Activated T-cell treated with anti-CD3 and anti-CD28 coated beads, Interleukin-2, amount 50 U/mL, for 72 hours (primary cell): ENCODE data around the gene FKBP5. TPM values are rescaled to one million over a fixed set of nuclear protein-coding genes. Genes with fewer than 3 reads are reported as not detected.

ENCODE experiments used
- ATAC-seq, 2 donors: fragments of 150-1000 bp; cut with Tn5 transposase; replicated peaks in 1 of 2; 2 replicates each; pipeline ENCODE4 v1.10.0; 2021; ENCODE audit warnings: moderate library complexity in 2 of 2, mild to moderate bottlenecking in 1 of 2
- DNase-seq, 2 donors: peaks; one replicate each; pipeline ENCODE4 v3.0.0; 2021 to 2022; ENCODE audit warnings: mixed read lengths in 1 of 2
- H3K27ac Mint-ChIP-seq: one replicate; pipeline ENCODE4 v1.8.0; 2022; ENCODE audit warnings: mild to moderate bottlenecking, moderate library complexity, mixed read lengths
- H3K27me3 Mint-ChIP-seq: one replicate; pipeline ENCODE4 v1.8.0; 2022; ENCODE audit warnings: low read depth, mixed read lengths
- H3K36me3 Mint-ChIP-seq, 2 donors: one replicate each; pipeline ENCODE4 v1.8.0; 2022; ENCODE audit warnings: mixed read lengths in 2 of 2, mild to moderate bottlenecking in 1 of 2; ENCODE audit not compliant: insufficient read depth in 2 of 2
- H3K4me1 Mint-ChIP-seq: one replicate; pipeline ENCODE4 v1.8.0; 2022; ENCODE audit warnings: low read depth, mixed read lengths
- H3K4me3 Mint-ChIP-seq, 2 donors: one replicate each; pipeline ENCODE4 v1.8.0; 2022; ENCODE audit warnings: mild to moderate bottlenecking in 2 of 2, mixed read lengths in 2 of 2, moderate library complexity in 2 of 2
- H3K9me3 Mint-ChIP-seq, 2 donors: one replicate each; pipeline ENCODE4 v1.8.0; 2022; ENCODE audit warnings: mixed read lengths in 2 of 2
- total RNA-seq, 2 donors: library from RNA; stranded (reverse); gene quantifications; one replicate each; pipeline ENCODE4 v1.2.3, GENCODE V29; 2022

The FKBP5 gene
- total RNA-seq, 2 donors from 2014 or later = 106 to 120 TPM

DNA sequence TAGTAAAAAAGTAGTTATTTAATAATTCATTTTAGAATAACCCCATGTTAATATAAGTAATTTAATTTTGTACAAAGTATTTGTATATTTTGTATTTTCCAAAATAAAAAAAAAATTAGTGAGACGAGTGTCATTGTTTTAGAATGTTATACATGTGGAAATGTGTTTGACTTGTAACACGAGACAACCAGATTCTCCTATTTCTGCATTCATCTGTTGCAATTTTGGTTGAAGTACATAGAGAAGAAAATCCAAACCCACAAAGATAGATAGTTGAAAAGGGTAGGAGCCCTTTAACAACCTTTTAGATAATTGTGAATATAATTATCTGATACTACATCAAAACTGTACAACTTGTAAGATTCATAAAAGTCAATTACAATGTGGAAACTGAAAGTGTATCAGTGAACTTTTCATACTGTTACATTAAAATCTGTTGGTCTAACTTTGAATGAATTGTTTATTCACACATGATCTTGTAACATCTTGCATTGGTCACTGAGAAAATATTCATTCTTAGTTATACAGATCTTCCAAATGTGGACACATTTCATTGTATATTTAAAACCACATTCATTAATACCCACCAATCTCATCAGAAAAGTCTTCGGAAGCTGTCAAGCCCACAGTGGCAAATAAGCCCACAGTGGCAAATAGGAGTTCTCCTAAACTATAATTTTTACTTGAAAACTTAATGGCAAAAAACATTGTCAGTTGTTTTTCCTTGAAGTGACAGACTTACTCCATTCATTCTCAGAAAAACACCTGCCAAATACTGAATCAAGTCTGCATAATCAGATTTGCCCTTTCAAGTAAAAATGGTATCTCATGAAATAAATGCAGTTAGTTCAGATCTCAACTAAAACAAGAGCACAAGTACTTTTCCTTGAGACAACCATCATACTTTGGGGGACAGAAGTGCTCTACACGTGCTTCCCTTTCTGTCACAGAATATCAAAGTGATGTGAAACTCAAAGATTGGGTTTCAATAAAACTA, 52.8 kb downstream of the FKBP5 start:
- peak overlapping the region in 1 of 2 donors; percentile 76 for H3K4me3 Mint-ChIP-seq

GRCh38 chr6:35634316-35634715, 54.4 kb downstream of the FKBP5 start:
- Mint-ChIP-seq H3K36me3 (peaks cover 7 to 30% of the 10 kb centered on the region in 2 donors), H3K27me3 (no peaks in the 10 kb centered on the region), H3K4me3 (no peak overlapping the region), H3K9me3 (no peaks in the 10 kb centered on the region), H3K27ac (peak overlapping the region; percentile 79), H3K4me1 (peaks cover 21% of the 10 kb centered on the region)
- no peak for ATAC-seq
- no peak for DNase-seq

More for the DNA sequence above, 52.8 kb downstream of the FKBP5 start:
- H3K36me3 Mint-ChIP-seq = peaks cover 2 to 26% of the 10 kb centered on the region in 2 donors
- H3K4me1 Mint-ChIP-seq = peaks cover 16% of the 10 kb centered on the region
- DNase-seq = no peak
- ATAC-seq = no peak
- H3K27ac Mint-ChIP-seq = peak overlapping the region; percentile 96
- no peaks in the 10 kb centered on the region for H3K27me3 Mint-ChIP-seq
- H3K9me3 Mint-ChIP-seq = no peaks in the 10 kb centered on the region

DNA sequence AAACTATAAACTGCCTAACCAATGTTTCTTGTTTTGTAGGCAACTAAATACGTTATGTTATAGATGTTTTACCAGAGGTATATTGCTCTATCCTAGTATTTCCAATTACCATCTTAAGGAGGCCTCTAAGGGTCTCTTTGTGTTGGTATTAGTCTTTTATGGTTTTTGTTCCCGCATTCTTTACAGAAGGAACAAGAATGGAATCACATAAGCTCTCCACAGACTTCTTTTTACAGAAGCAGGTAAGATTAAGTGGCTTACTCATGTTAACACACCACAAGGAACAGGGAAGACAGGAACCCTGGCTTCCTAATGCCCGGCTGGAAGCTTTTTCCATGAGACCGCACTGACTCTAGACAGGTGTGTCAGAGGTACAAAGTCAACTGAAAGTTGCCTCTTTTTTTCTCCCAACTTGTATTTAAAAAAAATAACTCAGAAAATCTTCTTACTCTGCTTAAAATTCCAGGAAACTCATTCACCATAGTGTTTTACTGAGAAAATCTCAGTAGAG, 55.1 kb downstream of the FKBP5 start:
- DNase-seq (no peak), ATAC-seq (no peak)
- Mint-ChIP-seq H3K27ac (peak overlapping the region; percentile 79), H3K27me3 (no peaks in the 10 kb centered on the region), H3K4me3 (no peak overlapping the region), H3K9me3 (no peaks in the 10 kb centered on the region), H3K4me1 (peaks cover 21% of the 10 kb centered on the region), H3K36me3 (peaks cover 7 to 32% of the 10 kb centered on the region in 2 donors)

- DNase-seq (no peak), ATAC-seq (no peak)
- Mint-ChIP-seq H3K4me1 (peaks cover 4% of the 10 kb centered on the region), H3K9me3 (no peaks in the 10 kb centered on the region), H3K27me3 (no peaks in the 10 kb centered on the region), H3K27ac (peak overlapping the region; percentile 93), H3K36me3 (peaks cover 9 to 19% of the 10 kb centered on the region in 2 donors), H3K4me3 (no peak overlapping the region)
Measured at GRCh38 chr6:35629876-35630378, 58.8 kb downstream of the FKBP5 start.

DNA sequence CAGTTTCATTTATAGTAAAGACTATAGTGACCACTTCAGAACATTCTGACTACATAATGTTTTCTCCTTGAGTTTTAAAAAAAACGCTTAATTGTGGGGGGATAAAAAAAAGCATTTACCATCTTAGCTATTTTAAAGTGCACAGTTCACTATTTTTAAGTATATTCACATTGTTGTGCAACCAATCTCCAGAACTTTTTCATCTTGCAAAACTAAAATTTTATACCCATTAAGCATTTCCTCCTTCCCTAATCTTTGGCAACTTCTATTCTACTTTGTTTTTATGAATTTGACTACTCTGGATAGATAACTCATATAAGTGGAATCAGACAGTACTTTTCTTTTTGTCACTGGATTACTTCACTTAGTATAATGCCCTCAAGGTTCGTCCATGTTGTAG, 62.3 kb downstream of the FKBP5 start:
- no peaks in the 10 kb centered on the region for H3K9me3 Mint-ChIP-seq
- no peaks in the 10 kb centered on the region for H3K27me3 Mint-ChIP-seq
- peaks cover 24% of the 10 kb centered on the region for H3K4me1 Mint-ChIP-seq
- DNase-seq (no peak), ATAC-seq (no peak)
- H3K36me3 Mint-ChIP-seq = peaks cover 11 to 19% of the 10 kb centered on the region in 2 donors
- H3K4me3 Mint-ChIP-seq = no peak overlapping the region
- peak overlapping the region; percentile 33 for H3K27ac Mint-ChIP-seq

DNA sequence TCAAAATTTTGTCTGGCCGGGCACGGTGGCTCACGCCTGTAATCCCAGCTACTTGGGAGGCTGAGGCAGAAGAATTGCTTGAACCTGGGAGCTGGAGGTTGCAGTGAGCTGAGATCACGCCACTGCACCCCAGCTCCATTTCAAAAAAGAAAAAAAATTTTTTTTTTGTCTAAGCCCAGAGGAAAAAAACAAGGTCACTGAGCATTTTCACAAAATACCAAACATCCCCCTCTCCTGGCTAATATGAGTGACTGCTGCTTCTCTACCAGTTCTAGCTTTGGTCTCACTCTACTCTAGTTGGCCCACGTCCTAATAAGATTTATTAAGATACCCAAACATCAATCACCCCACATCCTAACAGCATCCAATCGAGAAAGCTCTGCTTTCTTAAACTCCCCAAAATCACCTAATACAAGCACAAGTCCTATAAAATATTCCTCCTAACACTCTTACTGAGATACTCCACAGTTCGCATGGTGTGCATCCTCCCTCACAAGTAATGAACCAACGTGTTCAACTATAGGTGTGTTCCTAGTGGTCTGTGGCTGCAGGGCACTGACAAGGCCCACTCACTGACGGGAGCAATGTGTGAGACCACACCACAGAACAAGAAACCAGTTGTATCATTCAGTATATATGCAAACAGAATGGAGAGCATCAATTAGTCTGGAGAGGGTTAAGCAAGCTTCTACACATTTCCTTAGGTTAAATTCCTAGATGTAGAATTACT, 64.2 kb downstream of the FKBP5 start:
- Mint-ChIP-seq H3K4me1 (peaks cover 19% of the 10 kb centered on the region), H3K27ac (peak overlapping the region; percentile 58), H3K27me3 (no peaks in the 10 kb centered on the region), H3K9me3 (no peaks in the 10 kb centered on the region), H3K36me3 (peaks cover 5 to 14% of the 10 kb centered on the region in 2 donors), H3K4me3 (no peak overlapping the region)
- ATAC-seq = peak; percentile 43 to 51
- DNase-seq = no peak

GRCh38 chr6:35622283-35622682, 66.4 kb downstream of the FKBP5 start:
- H3K4me1 Mint-ChIP-seq = peaks cover 19% of the 10 kb centered on the region
- H3K36me3 Mint-ChIP-seq = peaks cover 5 to 22% of the 10 kb centered on the region in 2 donors
- no peaks in the 10 kb centered on the region for H3K27me3 Mint-ChIP-seq
- ATAC-seq (no peak), DNase-seq (no peak)
- H3K4me3 Mint-ChIP-seq = no peak overlapping the region
- H3K27ac Mint-ChIP-seq = peak overlapping the region; percentile 26
- no peaks in the 10 kb centered on the region for H3K9me3 Mint-ChIP-seq

- no peak for ATAC-seq
- Mint-ChIP-seq H3K9me3 (no peaks in the 10 kb centered on the region), H3K4me3 (no peak overlapping the region), H3K36me3 (peaks cover 3 to 22% of the 10 kb centered on the region in 2 donors), H3K27me3 (no peaks in the 10 kb centered on the region), H3K4me1 (peaks cover 21% of the 10 kb centered on the region), H3K27ac (no peak overlapping the region)
- no peak for DNase-seq
Measured at GRCh38 chr6:35620706-35621105, 68.0 kb downstream of the FKBP5 start.

DNA sequence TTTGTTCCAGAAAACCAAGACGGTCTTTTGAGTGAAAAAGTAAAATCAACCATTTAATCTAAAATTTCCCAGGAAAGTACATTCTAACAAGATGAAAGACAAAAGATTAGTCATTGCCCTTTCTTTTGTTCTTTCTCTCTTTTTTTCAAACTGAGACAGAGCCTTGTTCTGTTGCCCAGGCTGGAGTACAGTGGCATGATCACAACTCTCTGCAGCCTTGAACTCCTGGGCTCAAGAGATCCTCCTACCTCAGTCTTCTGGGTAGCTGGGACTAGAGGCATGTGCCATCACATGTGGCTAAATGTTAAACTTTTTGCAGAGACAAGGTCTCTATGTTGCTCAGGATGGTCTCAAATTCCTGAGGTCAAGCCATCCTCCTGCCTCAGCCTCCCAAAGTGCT, 75.0 kb downstream of the FKBP5 start:
- Mint-ChIP-seq H3K4me1 (peaks cover 64% of the 10 kb centered on the region), H3K27ac (peak overlapping the region; percentile 83), H3K9me3 (peaks cover 2 to 5% of the 10 kb centered on the region in 2 donors), H3K27me3 (no peaks in the 10 kb centered on the region), H3K36me3 (peaks cover 23 to 56% of the 10 kb centered on the region in 2 donors), H3K4me3 (peak overlapping the region; percentile 13 to 34)
- DNase-seq (no peak), ATAC-seq (no peak)

DNA sequence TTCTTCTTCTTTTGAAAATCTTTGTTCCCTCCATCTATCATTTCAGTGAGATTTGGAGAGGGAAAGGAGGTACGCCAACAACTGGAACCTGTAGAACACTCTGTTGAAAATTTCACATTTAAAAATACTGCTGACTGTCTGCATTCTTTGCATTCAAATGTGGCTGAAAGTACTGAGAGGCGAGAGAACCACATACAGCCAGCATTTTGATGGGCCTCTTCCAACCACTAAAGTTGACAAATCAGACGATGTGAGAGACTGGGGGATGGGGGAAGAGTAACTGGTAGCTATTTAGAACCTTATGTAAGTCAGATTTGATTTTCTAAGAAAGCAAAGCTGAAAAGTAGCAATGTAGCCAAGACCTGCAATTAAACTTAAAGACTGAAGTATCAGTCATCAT, 77.5 kb downstream of the FKBP5 start:
- Mint-ChIP-seq H3K4me3 (peak overlapping the region; percentile 42 to 91), H3K27ac (peak overlapping the region; percentile 97), H3K36me3 (peaks cover 23 to 57% of the 10 kb centered on the region in 2 donors), H3K4me1 (peaks cover 75% of the 10 kb centered on the region), H3K9me3 (peaks cover 2 to 5% of the 10 kb centered on the region in 2 donors), H3K27me3 (no peaks in the 10 kb centered on the region)
- ATAC-seq (peak; percentile 91 to 95), DNase-seq (peak; percentile 50 to 52)

- Mint-ChIP-seq H3K9me3 (peaks cover 2 to 5% of the 10 kb centered on the region in 2 donors), H3K27me3 (no peaks in the 10 kb centered on the region), H3K4me1 (peaks cover 78% of the 10 kb centered on the region), H3K4me3 (peak overlapping the region; percentile 42 to 91), H3K36me3 (peaks cover 26 to 59% of the 10 kb centered on the region in 2 donors), H3K27ac (peak overlapping the region; percentile 97)
- DNase-seq (no peak), ATAC-seq (no peak)
Measured at GRCh38 chr6:35610830-35611229, 77.9 kb downstream of the FKBP5 start.

DNA sequence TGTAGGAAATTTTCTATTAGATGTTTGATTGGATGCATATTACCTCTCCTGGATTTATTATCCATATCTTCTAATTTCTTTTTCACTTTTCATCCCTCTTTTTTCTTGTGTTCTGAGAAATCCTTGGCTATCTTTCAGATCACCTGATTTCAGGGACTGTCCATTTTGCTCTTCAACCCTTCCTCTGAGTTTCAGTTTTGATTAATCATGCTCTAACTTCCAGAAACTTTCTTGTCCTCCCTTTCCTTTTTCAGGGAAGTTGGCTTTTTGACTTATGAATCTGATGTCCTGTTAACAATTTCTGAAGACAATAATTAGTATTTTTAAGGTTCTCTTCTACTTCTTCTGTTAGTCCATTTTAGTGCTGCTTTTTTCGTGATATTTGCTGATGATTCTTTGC, 79.1 kb downstream of the FKBP5 start:
- Mint-ChIP-seq H3K4me3 (no peak overlapping the region), H3K4me1 (peaks cover 72% of the 10 kb centered on the region), H3K27me3 (no peaks in the 10 kb centered on the region), H3K36me3 (peaks cover 22 to 59% of the 10 kb centered on the region in 2 donors), H3K9me3 (peaks cover 2 to 5% of the 10 kb centered on the region in 2 donors), H3K27ac (no peak overlapping the region)
- no peak for DNase-seq
- no peak for ATAC-seq
